ENCODE measurements around the gene PHKG2.

- no peak for TF ChIP-seq ZNF274 (IDR thresholded peaks at IDR 0.05; ENCODE audit: low read depth, low read length)
- TF ChIP-seq SUZ12 (IDR thresholded peaks at IDR 0.05; ENCODE audit: extremely low read depth, insufficient read depth, insufficient read length): no peak
Observed at GRCh38 chr16:30703971-30704370, 44.3 kb upstream of the PHKG2 start.

Data from NT2/D1 (cell line).